Activated T-cell treated with anti-CD3 and anti-CD28 coated beads, Interleukin-2, amount 50 U/mL, for 1 hour (primary cell): Measurements from ENCODE around the gene TCEAL1.
"Not testable (repeated sequence)": the region's sequence is repeated elsewhere in the genome, so short reads cannot be mapped to it uniquely, and the experiment has no call there.

ENCODE experiments used
- DNase-seq: peaks from one replicate; pipeline ENCODE4 v3.0.0-alpha.2; 2020

The TCEAL1 gene

DNA sequence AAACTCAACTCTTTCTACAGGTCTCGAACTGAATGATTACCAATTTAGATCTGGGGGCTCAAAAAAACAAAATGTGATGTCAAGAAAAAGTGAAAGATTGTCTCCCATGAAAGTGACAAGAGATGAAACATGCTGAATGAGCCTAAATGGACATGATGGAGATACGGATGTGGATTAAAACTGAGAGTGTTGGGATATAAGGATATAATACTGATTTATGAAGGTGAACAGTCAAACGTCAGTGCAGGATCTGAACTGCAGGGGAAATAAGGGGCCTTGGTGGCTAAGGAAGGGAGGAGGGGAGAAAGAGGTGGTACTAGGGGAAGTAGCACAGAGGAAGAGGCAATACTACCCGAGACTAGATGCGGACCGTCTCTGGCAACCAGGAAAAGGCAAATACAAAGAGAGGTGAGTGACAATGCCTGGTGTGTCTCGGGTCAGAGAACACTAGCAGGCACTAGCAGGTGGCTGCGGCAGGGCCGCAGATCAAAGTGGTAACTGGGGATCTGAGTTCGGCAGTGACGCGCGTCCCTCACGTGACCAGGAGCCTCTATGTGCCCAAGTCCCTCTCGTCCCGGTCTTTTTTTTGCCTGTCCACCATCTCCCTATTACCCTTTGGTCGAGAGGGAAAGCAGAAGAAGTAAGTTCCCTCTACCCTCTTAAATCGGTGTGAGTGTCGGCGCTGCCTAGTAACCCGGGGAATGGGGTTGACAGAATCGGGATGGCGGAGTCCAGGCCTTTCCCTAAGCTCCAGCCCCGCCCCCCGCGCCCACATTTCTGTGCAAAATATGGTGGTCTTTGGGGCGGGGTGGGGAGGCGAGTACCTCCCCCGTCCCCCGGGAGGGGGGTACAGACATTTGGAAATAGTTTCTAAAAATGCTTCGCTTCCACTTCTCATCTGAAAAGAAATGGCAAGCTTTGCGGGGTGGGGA lies at the start of gene TCEAL1:
TCEAL1 (plus strand) TSS at position 590 of the 932 bp plus-strand sequence. CDS start 942 bp downstream, outside the sequence.
- peak; percentile 50 for DNase-seq

DNA sequence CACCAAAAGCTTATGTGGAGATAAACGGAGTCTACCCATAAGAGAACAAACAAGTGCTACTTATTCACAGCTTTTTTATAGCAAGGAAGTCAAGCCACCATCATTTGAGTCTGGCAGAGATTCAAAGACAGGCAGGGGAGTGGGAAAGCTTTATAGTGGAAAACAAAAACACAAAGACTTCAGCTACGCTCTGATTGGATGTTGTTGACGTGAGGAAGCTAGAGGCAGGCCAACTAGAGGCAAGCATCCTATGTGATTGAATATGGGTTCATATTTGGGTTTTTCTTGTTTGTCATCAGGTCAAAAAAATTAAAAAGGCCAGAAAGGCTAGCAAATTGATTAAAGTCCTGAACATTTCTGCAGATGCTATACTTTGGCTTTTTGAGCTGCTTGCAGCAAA lies 44.2 kb upstream of the TCEAL1 start:
- DNase-seq = no peak

DNA sequence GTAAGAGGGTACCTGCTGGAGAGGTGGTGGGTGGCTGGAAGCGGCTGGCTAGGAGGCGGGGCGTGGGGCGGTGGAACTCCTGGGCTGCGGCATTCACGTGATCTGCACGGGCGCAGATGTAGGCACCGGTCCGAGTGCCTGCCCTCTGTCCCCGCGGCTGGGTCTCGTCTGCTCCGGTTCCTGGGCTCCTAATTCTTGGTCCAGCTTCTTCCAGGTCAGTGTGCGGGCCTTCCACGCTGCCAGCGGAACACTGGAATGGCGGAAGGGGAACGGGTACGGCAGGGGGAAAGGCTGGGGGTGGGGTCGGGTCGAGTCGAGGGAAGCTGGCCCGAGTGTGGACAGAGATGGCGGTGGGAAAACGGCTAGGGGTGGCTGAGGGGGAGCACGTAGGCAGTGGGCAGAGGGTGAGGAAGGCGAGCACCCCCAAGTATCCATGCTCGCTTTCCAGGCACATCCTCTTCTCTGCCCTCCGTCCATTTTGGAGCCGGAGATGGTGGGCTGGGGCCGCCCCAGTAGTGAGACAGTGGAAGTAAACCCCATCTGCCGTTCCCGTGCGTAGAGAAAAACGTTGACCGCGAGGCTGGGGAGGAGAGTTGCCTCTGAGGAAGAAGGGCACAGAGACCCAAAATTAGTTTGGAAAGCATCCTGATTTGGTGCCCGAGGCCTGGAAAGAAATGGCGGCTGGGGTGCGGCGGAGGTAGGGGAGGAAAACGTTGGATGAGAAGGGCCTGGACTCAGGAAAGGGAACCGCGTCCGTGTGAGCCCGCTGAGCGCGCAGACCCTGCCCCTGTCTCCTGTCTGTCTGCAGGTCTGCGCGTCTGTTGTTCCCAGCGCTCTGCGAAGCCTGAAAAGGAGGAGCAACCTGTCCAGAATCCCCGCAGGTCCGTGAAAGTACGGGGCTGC lies 43.1 kb upstream of the TCEAL1 start, which contains the start of gene TCEAL4:
TCEAL4 (plus strand) TSS at position 105 of the 903 bp plus-strand sequence. CDS start 1,161 bp downstream, outside the sequence.
- peak; percentile 43 for DNase-seq

- DNase-seq = peak; percentile 19
Observed at GRCh38 chrX:103586314-103586646, 42.5 kb upstream of the TCEAL1 start.

GRCh38 chrX:103586659-103587058 lies 42.1 kb upstream of the TCEAL1 start:
- DNase-seq = no peak

DNA sequence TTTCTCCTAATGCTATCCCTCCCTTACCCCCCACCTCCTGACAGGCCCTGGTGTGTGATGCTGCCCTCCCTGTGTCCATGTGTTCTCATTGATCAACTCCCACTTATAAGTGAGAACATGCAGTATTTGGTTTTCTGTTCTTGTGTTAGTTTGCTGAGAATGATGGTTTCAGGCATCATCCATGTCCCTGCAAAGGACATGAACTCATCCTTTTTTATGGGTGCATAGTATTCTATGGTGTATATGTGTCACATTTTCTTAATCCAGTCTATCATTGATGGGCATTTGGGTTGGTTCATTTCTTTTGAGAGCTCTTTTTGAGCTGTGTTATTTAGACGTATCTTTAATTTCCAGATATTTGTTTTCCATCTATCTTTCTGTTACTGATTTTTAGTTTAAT lies 36.5 kb upstream of the TCEAL1 start:
- not testable (repeated sequence) for DNase-seq

DNA sequence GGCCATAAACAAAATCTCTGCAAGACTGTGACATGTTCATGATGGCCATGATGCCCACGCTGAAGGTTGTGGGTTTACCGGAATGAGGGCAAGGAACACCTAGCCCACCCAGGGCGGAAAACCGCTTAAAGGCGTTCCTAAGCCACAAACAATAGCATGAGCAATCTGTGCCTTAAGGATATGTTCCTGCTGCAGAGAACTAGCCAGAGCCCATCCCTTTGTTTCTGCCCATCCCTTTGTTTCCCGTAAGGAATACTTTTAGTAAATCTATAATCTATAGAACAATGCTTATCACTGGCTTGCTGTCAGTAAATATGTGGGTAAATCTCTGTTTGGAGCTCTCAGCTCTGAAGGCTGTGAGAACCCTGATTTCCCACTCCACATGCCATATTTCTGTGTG lies 33.6 kb upstream of the TCEAL1 start:
- DNase-seq = not testable (repeated sequence)

DNA sequence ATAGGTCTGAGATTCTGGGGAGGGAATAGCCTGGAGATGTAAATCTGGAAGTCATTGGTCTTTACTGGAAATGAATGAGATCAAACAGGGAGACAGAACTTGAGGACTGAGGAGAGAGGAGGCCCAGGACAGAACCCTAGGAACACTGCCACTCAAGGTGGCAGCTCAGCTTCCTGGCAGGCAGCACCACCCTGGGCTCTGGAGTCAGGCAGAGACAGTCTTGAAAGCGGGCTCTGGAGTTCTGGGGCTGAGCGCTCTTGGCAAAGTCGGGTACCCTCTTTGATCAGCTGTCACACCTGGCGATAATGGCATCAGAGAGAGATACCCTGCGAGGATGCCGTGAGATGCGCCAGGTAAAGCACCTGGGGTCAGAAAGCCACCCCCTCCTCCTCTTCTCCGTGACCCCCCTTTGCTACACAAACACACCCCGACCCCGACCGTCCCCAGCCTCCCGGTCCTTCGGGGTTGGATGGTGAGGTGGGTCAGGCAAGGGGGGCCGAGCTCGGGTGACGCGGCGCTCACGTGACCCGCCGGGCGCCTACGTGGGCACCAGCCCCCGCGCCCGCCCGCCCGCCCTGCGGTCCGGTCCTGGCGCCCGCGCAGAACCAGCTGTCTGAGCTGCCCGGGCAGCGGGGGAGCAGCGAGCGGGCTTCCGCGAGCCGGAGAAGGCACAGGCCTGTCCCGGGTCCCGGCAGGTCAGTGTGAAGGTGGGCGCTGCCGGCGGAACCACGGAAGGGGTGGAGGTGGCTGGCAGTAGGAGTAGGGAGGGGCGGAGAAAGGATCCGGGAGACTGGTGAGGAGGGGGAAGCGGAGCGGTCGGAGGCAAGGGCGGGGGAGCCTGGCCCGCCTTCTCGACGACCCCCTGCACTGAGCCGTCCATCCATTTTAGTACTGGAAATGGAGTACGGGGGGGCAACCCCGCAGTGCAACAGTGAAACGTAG lies 21.1 kb upstream of the TCEAL1 start, which contains the start of gene TCEAL3:
TCEAL3 (plus strand) TSS at position 600 of the 942 bp plus-strand sequence. CDS start 1,102 bp downstream, outside the sequence.
- peak; percentile 61 for DNase-seq

- DNase-seq = no peak
Observed at GRCh38 chrX:103608306-103608963, 20.3 kb upstream of the TCEAL1 start.

GRCh38 chrX:103610282-103610681 lies 18.5 kb upstream of the TCEAL1 start:
- no peak for DNase-seq

DNA sequence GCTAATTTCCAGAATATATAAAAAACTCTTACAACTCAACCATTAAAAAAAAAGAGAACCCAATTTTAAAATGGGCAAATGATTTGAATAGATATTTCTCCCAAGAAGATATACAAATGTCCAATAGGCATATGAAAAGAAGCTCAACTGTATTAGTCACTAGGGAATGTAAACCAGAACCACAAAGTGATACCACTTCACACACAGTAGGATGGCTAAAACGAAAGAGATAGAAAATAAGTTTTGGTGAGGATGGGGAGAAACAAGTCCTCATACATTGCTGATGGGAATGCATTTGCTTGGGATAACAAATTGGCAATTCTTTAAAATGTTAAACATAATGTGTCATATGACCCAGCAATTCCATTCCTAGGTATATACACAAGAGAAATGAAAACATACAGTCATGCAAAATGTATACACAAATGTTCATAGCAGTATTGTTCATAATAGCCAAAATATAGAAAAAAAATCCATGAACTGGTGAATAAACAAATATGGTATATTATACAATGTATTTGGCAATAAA lies 15.3 kb upstream of the TCEAL1 start:
- DNase-seq = no peak

DNA sequence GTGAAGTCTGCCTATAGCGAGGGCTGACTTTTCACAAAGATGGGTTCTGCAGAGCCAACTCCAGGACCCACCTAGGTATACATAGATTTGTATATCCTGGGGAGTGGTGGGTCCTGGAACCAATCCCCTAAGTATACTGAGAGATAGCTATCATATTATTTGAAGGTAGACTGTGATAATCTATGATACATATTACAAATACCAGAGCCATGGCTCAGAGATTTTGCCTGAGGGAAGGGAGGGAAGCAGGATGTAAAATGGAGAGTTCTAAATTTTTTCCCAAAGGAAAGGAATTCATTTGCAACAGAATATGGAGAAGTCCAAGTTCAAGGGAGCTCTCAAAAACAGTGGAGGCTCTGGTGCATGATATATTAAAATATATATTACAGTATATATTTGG lies 13.8 kb upstream of the TCEAL1 start:
- no peak for DNase-seq

GRCh38 chrX:103615781-103616371 lies 12.9 kb upstream of the TCEAL1 start:
- DNase-seq = no peak

- DNase-seq = no peak
Observed at GRCh38 chrX:103616676-103617186, 12.0 kb upstream of the TCEAL1 start.

DNA sequence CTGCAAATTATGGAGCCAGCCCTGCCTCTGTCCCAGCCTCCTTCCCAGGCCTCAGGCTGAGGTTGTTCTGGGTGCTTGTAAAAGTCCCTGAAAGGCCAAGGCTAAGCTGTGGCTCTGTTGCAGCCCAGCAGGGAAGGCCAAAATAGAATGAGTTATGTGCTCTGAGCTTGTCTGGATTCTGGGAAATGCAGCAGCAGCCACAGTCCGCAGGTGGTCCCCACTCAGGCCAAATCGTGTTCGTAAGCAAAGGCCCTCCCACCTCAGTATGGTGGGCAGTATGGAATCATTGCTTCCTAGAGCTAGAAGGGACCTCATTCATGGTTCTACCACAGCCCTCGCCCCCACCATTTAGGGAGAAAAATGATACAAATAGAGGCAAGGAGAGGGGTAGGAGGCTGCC lies 4.7 kb upstream of the TCEAL1 start:
- no peak for DNase-seq

DNA sequence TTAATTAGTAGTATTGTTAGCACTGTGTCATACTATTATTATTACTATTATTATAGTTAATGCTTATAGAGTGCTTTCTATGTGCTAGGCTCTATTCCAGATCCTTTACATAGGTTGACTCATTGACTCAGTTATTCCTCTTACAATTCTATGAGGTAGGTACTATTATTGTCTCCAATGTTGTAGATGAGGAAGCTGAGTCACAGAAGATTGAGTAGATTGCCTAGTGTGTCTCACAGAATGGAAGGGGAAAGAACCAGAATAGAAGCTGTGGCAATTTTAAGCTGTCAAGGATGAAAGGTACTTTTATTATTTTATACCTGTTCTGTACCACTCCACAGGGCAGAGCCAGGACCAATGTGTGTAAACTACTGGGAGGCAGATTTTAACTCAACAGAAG lies 1.9 kb upstream of the TCEAL1 start:
- no peak for DNase-seq

- DNase-seq = peak; percentile 26
Observed at GRCh38 chrX:103629318-103630170, 769 bp downstream of the TCEAL1 start.

DNA sequence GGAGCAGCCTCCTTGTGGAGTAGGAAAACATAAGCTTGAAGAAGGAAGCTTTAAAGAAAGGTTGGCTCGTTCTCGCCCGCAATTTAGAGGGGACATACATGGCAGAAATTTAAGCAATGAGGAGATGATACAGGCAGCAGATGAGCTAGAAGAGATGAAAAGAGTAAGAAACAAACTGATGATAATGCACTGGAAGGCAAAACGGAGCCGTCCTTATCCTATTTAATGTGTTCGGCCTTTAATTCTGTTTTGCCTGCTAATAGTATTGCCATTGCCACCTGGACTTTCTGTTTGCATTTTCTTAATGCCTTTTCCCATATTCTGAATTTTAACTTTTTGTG lies 1.4 kb downstream of the TCEAL1 start:
- no peak for DNase-seq

DNA sequence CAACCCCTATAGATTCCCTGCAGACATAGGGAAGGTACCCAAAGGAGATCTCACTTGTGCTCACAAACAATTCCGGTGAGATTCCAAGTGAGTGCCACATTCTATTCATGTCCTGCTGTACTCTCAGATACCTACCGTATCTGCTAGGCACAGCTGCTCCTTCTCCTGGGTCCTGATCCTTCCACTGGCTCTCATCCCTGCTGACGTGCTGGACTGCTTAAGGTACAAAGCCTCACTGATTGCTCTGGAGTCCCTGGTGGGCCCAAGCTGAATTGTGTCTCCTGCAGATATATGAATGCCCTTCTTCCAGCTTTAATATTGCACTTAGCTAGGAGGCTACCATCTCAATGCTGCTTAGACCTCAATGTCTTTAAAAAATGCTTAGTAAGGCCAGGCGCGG lies 2.4 kb downstream of the TCEAL1 start:
- no peak for DNase-seq

GRCh38 chrX:103635436-103635835 lies 6.7 kb downstream of the TCEAL1 start:
- no peak for DNase-seq
